Measurements from ENCODE around the gene BSG. TPM values are rescaled to one million over a fixed set of nuclear protein-coding genes. Genes with fewer than 3 reads are reported as not detected.

The BSG gene
- total and polyA plus RNA-seq, 4 donors = 80.4 to 367 (median 149) TPM

DNA sequence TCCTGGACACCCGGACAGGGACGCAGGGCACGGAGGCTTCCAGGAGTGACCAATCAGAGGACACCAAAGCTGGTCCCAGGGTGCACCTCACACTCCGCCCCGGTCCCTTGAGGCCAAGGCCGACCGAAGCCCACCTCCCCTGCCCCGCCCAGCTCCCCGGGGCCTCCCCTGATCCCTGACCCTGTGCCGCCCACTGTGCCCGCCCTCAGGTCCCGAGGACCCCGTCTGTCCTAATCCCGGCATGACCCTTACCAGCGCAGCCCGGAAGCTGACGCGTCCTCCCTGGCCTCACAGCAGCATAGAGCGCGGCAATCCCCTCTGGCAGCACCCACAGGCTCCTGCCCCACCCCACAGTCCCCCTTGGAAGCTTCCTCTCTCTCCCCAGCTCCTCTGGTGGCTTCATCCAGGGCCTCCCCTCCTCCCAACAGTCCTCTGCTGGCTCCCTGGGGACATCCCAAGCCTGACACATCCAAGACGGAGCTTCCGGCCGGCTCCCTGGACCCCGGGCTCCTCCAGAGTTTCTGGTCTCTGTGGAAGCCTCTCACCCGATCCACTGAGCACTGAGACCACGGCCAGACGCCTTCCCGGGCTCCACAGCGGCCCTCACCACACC lies 48.2 kb upstream of the BSG start:
- TF ChIP-seq HNF4G (IDR thresholded peaks at IDR 0.05) = no peak
- no peak for TF ChIP-seq JUND (IDR thresholded peaks at IDR 0.05)
- no peak for TF ChIP-seq CTCF (IDR thresholded peaks at IDR 0.05; ENCODE audit: low read depth, low read length, missing input control)
- TF ChIP-seq ATF3 (IDR thresholded peaks at IDR 0.05) = no peak
- TF ChIP-seq FOXA2 (IDR thresholded peaks at IDR 0.05) = no peak
- TF ChIP-seq, protein P1, sequence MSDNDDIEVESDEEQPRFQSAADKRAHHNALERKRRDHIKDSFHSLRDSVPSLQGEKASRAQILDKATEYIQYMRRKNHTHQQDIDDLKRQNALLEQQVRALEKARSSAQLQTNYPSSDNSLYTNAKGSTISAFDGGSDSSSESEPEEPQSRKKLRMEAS (IDR thresholded peaks at IDR 0.05) = no peak
- no peak for TF ChIP-seq GABPA (IDR thresholded peaks at IDR 0.05 in 1 of 2, conservative IDR thresholded peaks at IDR 0.05 in 1 of 2)
- TF ChIP-seq NR2F2 (IDR thresholded peaks at IDR 0.05) = no peak
- no peak for TF ChIP-seq RAD21 (IDR thresholded peaks at IDR 0.05)
- H3K4me3 ChIP-seq (ENCODE audit: low read depth in 1 of 3, low read length in 3 of 3) = no peak overlapping the region
- no peaks in the 10 kb centered on the region for H3K36me3 ChIP-seq (ENCODE audit: control insufficient read depth in 4 of 4, insufficient read depth in 3 of 4, low read depth in 1 of 4, low read length in 3 of 4)
- no peak overlapping the region for H3K27ac ChIP-seq (ENCODE audit: low read depth in 1 of 2, low read length in 2 of 2)
- no peaks in the 10 kb centered on the region for H3K9me3 ChIP-seq (ENCODE audit: control insufficient read depth in 4 of 4, low read length in 3 of 4)
- DNase-seq (ENCODE audit: low spot score) = no peak
- no peaks in the 10 kb centered on the region for H3K27me3 ChIP-seq (ENCODE audit: control insufficient read depth in 4 of 4, insufficient read depth in 4 of 4, low read length in 3 of 4)
- 73% methylated on average over 29 of the region's 29 CpGs for WGBS
- H3K9ac ChIP-seq (ENCODE audit: low read depth in 1 of 2, low read length in 2 of 2) = no peak overlapping the region
- H3K4me1 ChIP-seq (ENCODE audit: control insufficient read depth in 4 of 4, insufficient read depth in 4 of 4, low read length in 3 of 4) = no peaks in the 10 kb centered on the region

DNA sequence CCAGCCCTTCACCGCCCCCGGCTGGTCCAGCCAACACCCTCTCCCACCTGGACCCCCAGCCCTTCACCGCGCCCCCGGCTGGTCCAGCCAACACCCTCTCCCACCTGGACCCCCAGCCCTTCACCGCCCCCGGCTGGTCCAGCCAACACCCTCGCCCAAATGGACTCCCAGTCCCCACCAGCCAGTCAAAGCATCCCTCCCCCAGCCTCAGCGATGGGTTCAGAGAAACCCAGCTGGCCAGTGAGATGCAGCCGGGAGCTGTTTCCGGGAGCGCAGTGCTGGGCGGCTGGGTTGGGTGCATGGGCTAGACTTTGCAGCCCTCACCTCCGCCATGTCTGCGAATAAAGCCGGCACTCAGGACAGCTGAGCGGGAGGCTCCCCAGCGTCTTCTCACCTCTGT lies 47.4 kb upstream of the BSG start:
- no peaks in the 10 kb centered on the region for H3K9me3 ChIP-seq (ENCODE audit: control insufficient read depth in 4 of 4, low read length in 3 of 4)
- H3K27me3 ChIP-seq (ENCODE audit: control insufficient read depth in 4 of 4, insufficient read depth in 4 of 4, low read length in 3 of 4) = no peaks in the 10 kb centered on the region
- no peak overlapping the region for H3K27ac ChIP-seq (ENCODE audit: low read depth in 1 of 2, low read length in 2 of 2)
- TF ChIP-seq TAF1 (conservative IDR thresholded peaks at IDR 0.05) (no peak), EGR1 (IDR thresholded peaks at IDR 0.05; ENCODE audit: low read depth in 2 of 2) (no peak), RXRA (IDR thresholded peaks at IDR 0.05) (no peak), FOXA1 (IDR thresholded peaks at IDR 0.05) (no peak), CTCF (IDR thresholded peaks at IDR 0.05; ENCODE audit: low read depth, low read length, missing input control) (no peak)
- TF ChIP-seq, protein P2, sequence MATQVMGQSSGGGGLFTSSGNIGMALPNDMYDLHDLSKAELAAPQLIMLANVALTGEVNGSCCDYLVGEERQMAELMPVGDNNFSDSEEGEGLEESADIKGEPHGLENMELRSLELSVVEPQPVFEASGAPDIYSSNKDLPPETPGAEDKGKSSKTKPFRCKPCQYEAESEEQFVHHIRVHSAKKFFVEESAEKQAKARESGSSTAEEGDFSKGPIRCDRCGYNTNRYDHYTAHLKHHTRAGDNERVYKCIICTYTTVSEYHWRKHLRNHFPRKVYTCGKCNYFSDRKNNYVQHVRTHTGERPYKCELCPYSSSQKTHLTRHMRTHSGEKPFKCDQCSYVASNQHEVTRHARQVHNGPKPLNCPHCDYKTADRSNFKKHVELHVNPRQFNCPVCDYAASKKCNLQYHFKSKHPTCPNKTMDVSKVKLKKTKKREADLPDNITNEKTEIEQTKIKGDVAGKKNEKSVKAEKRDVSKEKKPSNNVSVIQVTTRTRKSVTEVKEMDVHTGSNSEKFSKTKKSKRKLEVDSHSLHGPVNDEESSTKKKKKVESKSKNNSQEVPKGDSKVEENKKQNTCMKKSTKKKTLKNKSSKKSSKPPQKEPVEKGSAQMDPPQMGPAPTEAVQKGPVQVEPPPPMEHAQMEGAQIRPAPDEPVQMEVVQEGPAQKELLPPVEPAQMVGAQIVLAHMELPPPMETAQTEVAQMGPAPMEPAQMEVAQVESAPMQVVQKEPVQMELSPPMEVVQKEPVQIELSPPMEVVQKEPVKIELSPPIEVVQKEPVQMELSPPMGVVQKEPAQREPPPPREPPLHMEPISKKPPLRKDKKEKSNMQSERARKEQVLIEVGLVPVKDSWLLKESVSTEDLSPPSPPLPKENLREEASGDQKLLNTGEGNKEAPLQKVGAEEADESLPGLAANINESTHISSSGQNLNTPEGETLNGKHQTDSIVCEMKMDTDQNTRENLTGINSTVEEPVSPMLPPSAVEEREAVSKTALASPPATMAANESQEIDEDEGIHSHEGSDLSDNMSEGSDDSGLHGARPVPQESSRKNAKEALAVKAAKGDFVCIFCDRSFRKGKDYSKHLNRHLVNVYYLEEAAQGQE (IDR thresholded peaks at IDR 0.05) = no peak
- H3K4me1 ChIP-seq (ENCODE audit: control insufficient read depth in 4 of 4, insufficient read depth in 4 of 4, low read length in 3 of 4) = no peaks in the 10 kb centered on the region
- H3K36me3 ChIP-seq (ENCODE audit: control insufficient read depth in 4 of 4, insufficient read depth in 3 of 4, low read depth in 1 of 4, low read length in 3 of 4) = no peaks in the 10 kb centered on the region
- DNase-seq (ENCODE audit: low spot score) = no peak
- WGBS = 73% methylated on average over 18 of the region's 18 CpGs
- no peak overlapping the region for H3K9ac ChIP-seq (ENCODE audit: low read depth in 1 of 2, low read length in 2 of 2)
- no peak overlapping the region for H3K4me3 ChIP-seq (ENCODE audit: low read depth in 1 of 3, low read length in 3 of 3)
